Measurements from ENCODE around the gene PGM2.
"Not testable (repeated sequence)": the region's sequence is repeated elsewhere in the genome, so short reads cannot be mapped to it uniquely, and the experiment has no call there.

PGM2 gene

GRCh38 chr4:37826295-37827029, at the start of gene PGM2:
Gene PGM2 (plus strand): TSS chr4:37826686. CDS start chr4:37826733, 47 bp downstream.
- DNase-seq = peak; percentile 80 to 89 (median 86)

GRCh38 chr4:37779896-37780295, 46.6 kb upstream of the PGM2 start:
- DNase-seq = peak in 1 of 6 experiments; percentile 27

GRCh38 chr4:37780444-37781130, 45.9 kb upstream of the PGM2 start:
- peak; percentile 33 to 87 (median 72) for DNase-seq

DNA sequence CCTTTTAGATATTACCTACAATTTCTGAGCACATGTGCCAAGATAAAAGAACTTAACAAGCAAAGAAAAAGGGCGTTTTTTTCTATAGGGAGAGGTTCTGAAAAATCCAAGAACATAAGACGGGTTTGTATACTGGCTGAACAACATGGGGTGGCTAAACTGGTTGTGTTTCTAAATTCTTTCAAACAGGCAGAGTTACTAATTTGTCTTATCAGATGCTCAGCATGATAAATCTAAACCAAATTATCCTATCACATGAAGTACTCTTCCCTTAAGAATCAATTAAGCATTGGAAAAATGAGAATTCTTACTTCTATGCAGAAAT, 45.4 kb upstream of the PGM2 start:
- no peak for DNase-seq

GRCh38 chr4:37786267-37786666, 40.2 kb upstream of the PGM2 start:
- DNase-seq = not testable (repeated sequence)

- not testable (repeated sequence) for DNase-seq
Observed at GRCh38 chr4:37787883-37788460, 38.5 kb upstream of the PGM2 start.

DNA sequence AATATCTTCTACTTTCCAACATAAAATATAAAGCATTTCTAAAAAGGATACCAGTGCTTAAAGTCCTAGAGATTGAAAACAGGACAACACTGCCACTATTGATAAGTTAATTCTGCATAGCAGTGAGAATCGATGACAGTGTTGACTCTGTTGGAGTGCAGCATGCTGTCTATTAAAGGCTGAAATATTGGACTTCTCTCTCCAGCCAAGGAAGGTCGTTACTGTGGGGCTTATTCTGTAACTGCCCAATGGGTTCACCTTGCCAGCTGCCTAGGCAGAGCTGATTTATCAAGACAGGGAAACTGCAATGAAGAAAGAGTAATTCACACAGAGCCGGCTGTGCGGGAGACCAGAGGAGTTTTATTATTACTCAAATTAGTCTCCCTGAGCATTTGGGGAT, 37.7 kb upstream of the PGM2 start:
- DNase-seq = no peak

- no peak for DNase-seq
Observed at GRCh38 chr4:37792241-37792640, 34.2 kb upstream of the PGM2 start.

- DNase-seq = peak in 4 of 6 experiments; percentile 12 to 42 (median 24)
Observed at GRCh38 chr4:37793562-37793961, 32.9 kb upstream of the PGM2 start.

- no peak for DNase-seq
Observed at GRCh38 chr4:37794056-37794455, 32.4 kb upstream of the PGM2 start.

GRCh38 chr4:37795581-37796195, 30.8 kb upstream of the PGM2 start:
- no peak for DNase-seq

- DNase-seq = no peak
Observed at GRCh38 chr4:37797374-37797773, 29.1 kb upstream of the PGM2 start.

GRCh38 chr4:37797923-37798322, 28.6 kb upstream of the PGM2 start:
- DNase-seq = no peak

GRCh38 chr4:37798616-37799015, 27.9 kb upstream of the PGM2 start:
- DNase-seq = no peak

DNA sequence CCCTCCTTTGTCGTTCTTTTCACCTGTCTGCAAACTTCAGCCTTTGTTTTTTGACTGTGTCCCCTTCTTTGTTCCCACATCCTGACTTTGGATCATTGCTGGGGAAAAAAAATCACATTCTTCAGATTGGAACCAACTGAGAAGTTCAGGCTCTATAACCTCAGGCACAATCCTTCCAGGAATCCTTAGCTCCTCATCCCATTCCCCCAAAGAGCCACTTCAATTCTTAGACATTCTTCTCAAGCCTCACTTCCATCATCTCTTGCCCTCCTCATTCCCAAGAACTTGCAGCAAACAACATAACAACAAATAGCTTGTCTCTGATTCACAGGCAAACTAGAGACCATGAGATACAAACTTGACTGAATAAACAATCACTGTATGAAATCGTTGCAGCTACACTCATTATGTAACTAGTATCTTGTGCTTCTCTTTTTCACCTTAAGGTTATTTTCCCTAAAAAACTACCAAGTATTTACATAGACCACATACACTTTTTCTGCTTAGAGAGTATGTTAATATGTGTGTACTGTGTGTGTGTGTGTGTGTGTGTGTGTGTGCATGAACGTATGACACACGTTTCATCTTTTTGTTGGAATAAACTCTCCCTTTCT, 26.4 kb upstream of the PGM2 start:
- DNase-seq = no peak

DNA sequence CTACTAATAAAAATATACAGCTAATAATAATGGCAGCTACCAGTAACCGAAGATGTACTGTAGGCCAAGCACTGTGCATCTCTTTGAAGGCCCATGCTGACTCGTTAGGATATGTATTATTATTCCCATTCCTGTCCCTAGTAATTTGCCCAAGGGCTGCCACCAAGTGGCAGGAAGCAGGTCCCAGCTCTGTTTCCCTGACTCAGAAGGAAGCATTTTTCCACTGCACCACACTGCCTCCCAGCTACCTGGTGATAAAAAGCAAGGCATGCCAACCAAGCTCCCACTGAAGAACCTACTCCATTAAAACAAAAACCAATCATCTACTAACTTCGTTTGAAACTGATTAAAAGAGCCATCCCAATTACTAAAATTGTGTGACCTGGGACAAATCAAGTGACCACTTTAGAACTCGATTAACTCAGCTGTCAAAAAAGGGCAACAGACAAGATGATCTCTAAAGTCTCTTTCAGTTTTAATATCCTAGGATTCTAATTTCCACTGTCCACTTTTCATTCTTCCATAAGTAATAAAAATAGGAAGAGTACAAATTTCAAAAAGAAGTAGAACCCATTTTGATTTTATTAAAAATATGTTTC, 24.3 kb upstream of the PGM2 start:
- DNase-seq = no peak

- peak in 3 of 6 experiments; percentile 27 to 57 (median 44) for DNase-seq
Observed at GRCh38 chr4:37803348-37803973, 23.0 kb upstream of the PGM2 start.

DNA sequence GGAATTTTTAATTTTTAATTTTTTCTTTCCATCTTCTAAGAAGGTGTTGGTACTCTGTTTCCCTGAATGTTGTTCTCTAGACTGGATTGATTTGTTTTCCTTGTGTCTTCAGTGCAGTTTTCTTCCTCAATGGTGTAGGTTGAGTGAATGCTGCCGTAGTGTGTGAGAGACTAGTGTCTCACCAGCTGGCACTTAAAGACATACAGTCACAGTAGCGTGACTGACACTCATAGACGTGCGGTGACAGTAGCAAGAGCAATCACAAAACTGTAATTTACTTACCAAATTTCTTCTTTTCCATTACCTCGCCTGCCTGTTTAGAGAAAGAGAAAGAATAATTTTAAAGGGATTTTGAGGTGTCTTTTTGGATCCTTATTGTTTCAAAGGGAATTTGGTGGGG, 21.4 kb upstream of the PGM2 start:
- no peak for DNase-seq

GRCh38 chr4:37812713-37813112, 13.8 kb upstream of the PGM2 start:
- no peak for DNase-seq

DNA sequence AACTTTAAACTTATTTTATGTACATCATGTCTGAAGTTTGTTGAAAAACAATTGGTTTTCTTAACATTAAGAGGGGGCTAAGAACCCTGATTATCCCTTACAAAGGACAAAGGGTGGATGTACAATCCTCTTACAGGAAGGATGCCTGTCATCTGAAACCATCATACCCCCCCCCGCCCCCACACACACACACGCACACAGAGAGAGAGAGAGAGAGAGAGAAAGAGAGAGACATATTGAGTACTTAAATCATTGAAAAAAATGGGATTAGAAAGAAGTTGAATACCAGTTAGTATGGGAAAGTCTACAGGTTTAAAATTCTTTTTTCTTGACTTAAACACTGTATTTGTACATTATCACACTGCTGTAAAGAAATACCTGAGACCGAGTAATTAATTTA, 10.9 kb upstream of the PGM2 start:
- no peak for DNase-seq

DNA sequence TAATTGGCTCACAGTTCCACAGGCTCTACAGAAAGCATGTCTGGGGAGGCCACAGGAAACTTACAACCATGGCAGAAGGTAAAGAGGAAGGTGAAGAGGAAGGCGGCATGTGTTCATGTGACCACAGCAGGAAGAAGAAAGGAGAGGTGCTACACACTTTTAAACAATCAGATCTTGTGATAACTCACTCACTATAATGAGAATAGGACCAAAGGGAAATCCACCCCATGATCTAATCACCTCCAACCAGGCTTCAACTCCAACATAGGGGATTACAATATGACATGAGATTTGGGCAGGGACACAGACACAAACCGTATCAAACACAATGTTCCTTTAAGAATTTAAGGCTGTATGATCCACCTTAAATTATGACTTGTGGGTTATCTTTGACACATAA, 10.5 kb upstream of the PGM2 start:
- DNase-seq = peak in 3 of 6 experiments; percentile 14 to 38 (median 20)

- DNase-seq = no peak
Observed at GRCh38 chr4:37816719-37817118, 9.8 kb upstream of the PGM2 start.
